Stimulated activated naive CD8-positive, alpha-beta T cell treated with anti-CD3 and anti-CD28 coated beads, Interleukin-15, Interleukin-2, amounts not matched to agents 100 ng/mL and 50 ng/mL, for 24 hours (primary cell): ENCODE data around the gene KDM1B.

ENCODE experiments used
- H3K27ac Mint-ChIP-seq: one replicate; pipeline ENCODE4 v1.8.0; 2021; ENCODE audit warnings: mild to moderate bottlenecking, mixed read lengths
- H3K27me3 Mint-ChIP-seq: one replicate; pipeline ENCODE4 v1.8.0; 2021; ENCODE audit warnings: mixed read lengths
- H3K36me3 Mint-ChIP-seq: one replicate; pipeline ENCODE4 v1.8.0; 2021; ENCODE audit warnings: low read depth, mixed read lengths
- H3K4me1 Mint-ChIP-seq: one replicate; pipeline ENCODE4 v1.8.0; 2021; ENCODE audit warnings: low read depth, mixed read lengths
- H3K4me3 Mint-ChIP-seq: one replicate; pipeline ENCODE4 v1.8.0; 2021; ENCODE audit warnings: mild to moderate bottlenecking, mixed read lengths
- H3K9me3 Mint-ChIP-seq: one replicate; pipeline ENCODE4 v1.8.0; 2021; ENCODE audit warnings: mixed read lengths

KDM1B gene, protein sequence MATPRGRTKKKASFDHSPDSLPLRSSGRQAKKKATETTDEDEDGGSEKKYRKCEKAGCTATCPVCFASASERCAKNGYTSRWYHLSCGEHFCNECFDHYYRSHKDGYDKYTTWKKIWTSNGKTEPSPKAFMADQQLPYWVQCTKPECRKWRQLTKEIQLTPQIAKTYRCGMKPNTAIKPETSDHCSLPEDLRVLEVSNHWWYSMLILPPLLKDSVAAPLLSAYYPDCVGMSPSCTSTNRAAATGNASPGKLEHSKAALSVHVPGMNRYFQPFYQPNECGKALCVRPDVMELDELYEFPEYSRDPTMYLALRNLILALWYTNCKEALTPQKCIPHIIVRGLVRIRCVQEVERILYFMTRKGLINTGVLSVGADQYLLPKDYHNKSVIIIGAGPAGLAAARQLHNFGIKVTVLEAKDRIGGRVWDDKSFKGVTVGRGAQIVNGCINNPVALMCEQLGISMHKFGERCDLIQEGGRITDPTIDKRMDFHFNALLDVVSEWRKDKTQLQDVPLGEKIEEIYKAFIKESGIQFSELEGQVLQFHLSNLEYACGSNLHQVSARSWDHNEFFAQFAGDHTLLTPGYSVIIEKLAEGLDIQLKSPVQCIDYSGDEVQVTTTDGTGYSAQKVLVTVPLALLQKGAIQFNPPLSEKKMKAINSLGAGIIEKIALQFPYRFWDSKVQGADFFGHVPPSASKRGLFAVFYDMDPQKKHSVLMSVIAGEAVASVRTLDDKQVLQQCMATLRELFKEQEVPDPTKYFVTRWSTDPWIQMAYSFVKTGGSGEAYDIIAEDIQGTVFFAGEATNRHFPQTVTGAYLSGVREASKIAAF

GRCh38 chr6:18155150-18155863 lies at the start of gene KDM1B:
KDM1B (plus strand) TSS chr6:18155422; CDS start chr6:18159896, 4,474 bp downstream.
- Mint-ChIP-seq H3K27me3 (no peaks in the 10 kb centered on the region), H3K9me3 (no peaks in the 10 kb centered on the region), H3K4me3 (peak within 1 kb of the TSS; percentile 95), H3K36me3 (peaks cover 5% of the 10 kb centered on the region), H3K4me1 (peaks cover 32% of the 10 kb centered on the region), H3K27ac (peak within 1 kb of the TSS; percentile 85)

DNA sequence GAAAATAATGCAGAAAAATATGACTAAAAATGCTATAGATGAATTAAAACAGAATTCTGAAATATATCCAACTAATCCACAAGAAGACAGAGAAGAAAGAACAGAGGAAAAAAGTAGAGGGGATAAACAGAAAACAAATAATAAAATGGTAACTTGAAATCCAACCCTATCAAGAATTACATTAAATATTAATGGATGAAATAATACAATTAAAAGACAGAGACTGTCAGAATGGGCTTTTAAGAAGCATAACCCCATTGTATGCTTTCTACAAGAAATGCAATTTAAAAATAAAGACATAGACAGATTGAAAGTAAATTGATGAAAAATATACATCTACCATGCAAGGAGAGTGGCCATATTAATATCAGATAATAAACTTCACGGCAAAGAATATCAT lies 48.2 kb upstream of the KDM1B start:
- peaks cover 46% of the 10 kb centered on the region for H3K27me3 Mint-ChIP-seq

DNA sequence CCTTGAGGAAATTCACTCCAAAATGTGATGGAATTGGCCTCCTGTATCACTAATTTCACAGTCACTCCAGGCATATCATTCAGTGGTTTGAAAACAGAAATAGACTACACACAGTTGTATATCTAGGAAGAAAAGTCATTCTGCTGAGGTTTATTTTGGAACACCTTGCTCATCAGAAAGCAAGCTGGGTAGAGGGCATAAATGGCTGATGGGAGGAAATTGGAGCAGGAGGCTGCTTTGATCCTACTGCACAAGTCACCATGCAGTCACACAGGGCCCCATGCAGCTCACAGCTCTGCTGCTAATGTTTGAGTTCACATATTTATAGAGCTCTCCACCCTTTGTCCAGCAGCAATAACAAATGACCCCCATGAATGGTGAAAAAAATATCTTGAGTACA lies 45.1 kb upstream of the KDM1B start:
- Mint-ChIP-seq H3K36me3 (peaks cover 7% of the 10 kb centered on the region), H3K4me1 (peaks cover 10% of the 10 kb centered on the region), H3K27me3 (peaks cover 52% of the 10 kb centered on the region), H3K27ac (no peak overlapping the region), H3K9me3 (peaks cover 12% of the 10 kb centered on the region), H3K4me3 (no peak overlapping the region)

More for the DNA sequence above, 48.2 kb upstream of the KDM1B start:
- Mint-ChIP-seq H3K9me3 (peaks cover 12% of the 10 kb centered on the region), H3K4me3 (no peak overlapping the region), H3K4me1 (no peaks in the 10 kb centered on the region), H3K27ac (no peak overlapping the region), H3K36me3 (peaks cover 7% of the 10 kb centered on the region)

- Mint-ChIP-seq H3K27ac (peak overlapping the region; percentile 83), H3K9me3 (no peaks in the 10 kb centered on the region), H3K27me3 (peaks cover 56% of the 10 kb centered on the region), H3K4me3 (peak overlapping the region; percentile 61), H3K36me3 (peaks cover 4% of the 10 kb centered on the region), H3K4me1 (peaks cover 18% of the 10 kb centered on the region)
These were observed 39.9 kb upstream of the KDM1B start for GRCh38 chr6:18115356-18115755.

DNA sequence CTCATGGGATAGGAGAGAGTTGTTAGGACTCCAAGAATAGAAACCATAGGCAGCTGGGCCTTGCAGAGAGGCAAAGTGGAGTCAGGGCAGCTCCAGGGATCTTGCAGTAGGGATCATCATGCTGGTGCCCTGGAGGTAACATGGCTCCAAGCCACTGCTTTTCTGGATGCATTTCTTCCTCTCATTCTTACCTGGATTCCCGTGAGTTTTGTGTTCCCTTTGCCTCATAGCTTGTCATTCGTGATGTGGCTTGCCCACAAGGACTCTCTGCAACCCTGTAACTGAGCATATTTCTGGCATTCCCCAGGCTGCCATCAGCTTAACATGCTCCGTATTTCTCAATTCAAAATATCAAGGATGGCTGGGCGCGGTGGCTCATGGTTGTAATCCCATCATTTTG lies 38.1 kb upstream of the KDM1B start:
- Mint-ChIP-seq H3K4me3 (no peak overlapping the region), H3K27me3 (peaks cover 51% of the 10 kb centered on the region), H3K9me3 (no peaks in the 10 kb centered on the region), H3K4me1 (peaks cover 23% of the 10 kb centered on the region), H3K36me3 (peaks cover 4% of the 10 kb centered on the region), H3K27ac (no peak overlapping the region)

GRCh38 chr6:18118330-18118729 lies 36.9 kb upstream of the KDM1B start:
- H3K27ac Mint-ChIP-seq, result no peak overlapping the region
- H3K9me3 Mint-ChIP-seq, result no peaks in the 10 kb centered on the region
- no peak overlapping the region for H3K4me3 Mint-ChIP-seq
- peaks cover 31% of the 10 kb centered on the region for H3K4me1 Mint-ChIP-seq
- H3K36me3 Mint-ChIP-seq, result peaks cover 4% of the 10 kb centered on the region
- H3K27me3 Mint-ChIP-seq, result peaks cover 46% of the 10 kb centered on the region

DNA sequence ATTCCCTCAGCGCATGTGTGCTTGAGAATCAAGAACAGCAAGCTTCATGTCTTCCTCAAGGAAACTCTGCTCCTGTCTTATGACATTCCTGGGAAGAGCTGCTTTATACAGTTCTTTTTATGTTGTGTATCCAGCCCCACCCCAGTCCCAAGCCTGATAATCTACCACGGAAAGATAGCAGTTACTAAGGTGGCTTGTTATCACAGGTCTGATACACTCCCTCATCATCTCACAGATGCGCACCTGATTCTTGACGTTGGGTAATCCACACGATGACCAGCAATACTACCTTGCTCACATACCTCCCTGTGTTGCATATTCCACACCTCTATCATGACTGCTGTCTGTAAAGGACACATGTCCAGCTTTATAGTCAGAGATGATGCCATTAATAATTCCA lies 36.0 kb upstream of the KDM1B start:
- Mint-ChIP-seq H3K36me3 (peaks cover 4% of the 10 kb centered on the region), H3K27me3 (peaks cover 39% of the 10 kb centered on the region), H3K4me3 (no peak overlapping the region), H3K9me3 (no peaks in the 10 kb centered on the region), H3K27ac (no peak overlapping the region), H3K4me1 (peaks cover 30% of the 10 kb centered on the region)

- H3K9me3 Mint-ChIP-seq, result no peaks in the 10 kb centered on the region
These were observed 33.6 kb upstream of the KDM1B start for GRCh38 chr6:18121580-18122127.

DNA sequence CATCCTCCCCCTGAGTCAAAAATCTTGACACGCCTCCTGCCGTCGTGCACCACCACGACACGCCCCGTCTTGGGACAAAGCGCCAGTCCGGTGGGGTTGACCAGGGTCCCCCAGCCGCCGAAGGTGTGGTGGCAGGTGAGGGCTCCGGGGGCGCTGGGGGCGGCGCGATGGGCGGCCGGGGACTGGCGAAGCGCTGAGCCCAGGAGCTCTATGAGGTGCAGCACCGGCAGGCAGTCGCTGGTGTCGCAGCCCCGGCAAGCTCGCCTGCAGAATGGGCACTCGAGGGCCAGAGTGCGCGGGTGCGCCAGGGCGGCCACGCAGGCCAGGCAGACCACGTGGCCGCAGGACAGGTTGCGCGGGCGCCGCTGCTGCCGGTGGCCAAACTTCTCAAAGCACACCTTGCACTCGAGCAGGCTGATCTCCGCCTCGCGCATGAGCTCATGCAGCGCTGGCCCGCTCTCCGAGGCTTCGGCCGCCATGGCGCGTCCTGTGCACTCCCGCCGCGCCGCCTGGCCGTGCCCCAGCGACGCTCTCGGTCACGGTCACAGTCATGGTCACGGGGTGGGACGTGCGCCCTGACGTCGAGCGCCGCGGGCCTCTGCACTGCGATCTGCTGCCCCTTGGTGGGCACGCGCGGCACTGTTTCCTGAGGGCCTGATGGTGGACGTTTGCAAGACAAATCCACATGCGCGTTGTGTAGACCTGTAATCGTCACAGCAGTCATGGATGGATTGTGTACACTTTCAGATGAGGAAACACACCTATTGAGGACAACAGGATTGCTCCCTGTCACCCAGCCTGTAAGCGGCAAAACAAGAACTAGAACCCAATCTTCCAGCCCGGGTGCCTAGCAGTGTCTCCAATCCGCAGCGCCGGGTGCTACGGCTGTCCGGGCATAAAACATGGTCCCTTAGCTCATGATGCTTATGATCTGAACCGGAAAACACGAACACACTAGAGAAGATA lies 32.8 kb upstream of the KDM1B start, which contains the start of gene NHLRC1:
Gene NHLRC1, minus strand, starts transcription at position 550 of the 966 bp plus-strand sequence. Its CDS starts 71 bp downstream, at position 479.
- H3K27ac Mint-ChIP-seq, result no peak within 1 kb of the TSS
- H3K4me3 Mint-ChIP-seq, result peak within 1 kb of the TSS; percentile 72
- no peaks in the 10 kb centered on the region for H3K36me3 Mint-ChIP-seq
- H3K27me3 Mint-ChIP-seq, result peaks cover 41% of the 10 kb centered on the region
- peaks cover 12% of the 10 kb centered on the region for H3K4me1 Mint-ChIP-seq
- no peaks in the 10 kb centered on the region for H3K9me3 Mint-ChIP-seq

More at GRCh38 chr6:18121580-18122127, 33.6 kb upstream of the KDM1B start:
- Mint-ChIP-seq H3K27me3 (peaks cover 41% of the 10 kb centered on the region), H3K4me1 (peaks cover 12% of the 10 kb centered on the region), H3K4me3 (peak overlapping the region; percentile 30), H3K36me3 (no peaks in the 10 kb centered on the region), H3K27ac (no peak overlapping the region)

GRCh38 chr6:18126121-18126520 lies 29.1 kb upstream of the KDM1B start:
- Mint-ChIP-seq H3K27ac (no peak overlapping the region), H3K36me3 (no peaks in the 10 kb centered on the region), H3K27me3 (peaks cover 19% of the 10 kb centered on the region), H3K4me1 (peaks cover 12% of the 10 kb centered on the region), H3K4me3 (no peak overlapping the region), H3K9me3 (no peaks in the 10 kb centered on the region)

DNA sequence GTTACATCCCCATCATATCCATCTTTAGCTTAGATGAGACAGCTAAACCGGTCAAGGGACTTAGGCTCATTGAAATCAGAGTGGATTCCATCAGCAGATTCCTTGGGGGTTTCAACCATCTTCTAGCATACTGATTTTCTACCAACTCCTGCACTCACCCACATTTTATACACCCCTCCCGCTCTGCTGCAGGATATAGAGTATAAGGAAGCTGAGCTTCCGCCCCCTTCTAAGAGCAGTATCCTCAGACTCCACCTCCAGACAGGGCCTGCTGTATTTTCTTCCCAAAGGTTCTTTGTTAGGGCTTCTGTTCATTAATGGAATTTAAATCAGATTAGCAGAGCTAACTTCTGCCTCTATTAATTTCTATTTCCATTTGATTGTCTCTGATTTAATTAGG lies 22.9 kb upstream of the KDM1B start:
- Mint-ChIP-seq H3K4me1 (no peaks in the 10 kb centered on the region), H3K9me3 (no peaks in the 10 kb centered on the region), H3K27me3 (no peaks in the 10 kb centered on the region), H3K36me3 (peaks cover 22% of the 10 kb centered on the region), H3K27ac (no peak overlapping the region), H3K4me3 (no peak overlapping the region)

GRCh38 chr6:18135171-18135570 lies 20.1 kb upstream of the KDM1B start:
- H3K27ac Mint-ChIP-seq, result no peak overlapping the region

GRCh38 chr6:18136260-18136659 lies 19.0 kb upstream of the KDM1B start:
- Mint-ChIP-seq H3K27me3 (no peaks in the 10 kb centered on the region), H3K27ac (no peak overlapping the region), H3K36me3 (peaks cover 43% of the 10 kb centered on the region), H3K4me1 (no peaks in the 10 kb centered on the region), H3K9me3 (no peaks in the 10 kb centered on the region), H3K4me3 (no peak overlapping the region)

More at GRCh38 chr6:18135171-18135570, 20.1 kb upstream of the KDM1B start:
- Mint-ChIP-seq H3K27me3 (no peaks in the 10 kb centered on the region), H3K4me1 (no peaks in the 10 kb centered on the region), H3K36me3 (peaks cover 36% of the 10 kb centered on the region), H3K9me3 (no peaks in the 10 kb centered on the region), H3K4me3 (no peak overlapping the region)
